GM23338 (cell line): ENCODE results near the gene KXD1. TPM values are rescaled to one million over a fixed set of nuclear protein-coding genes. Genes with fewer than 3 reads are reported as not detected.

Experiments
- ATAC-seq: fragments of 200-7000 bp; cut with Tn5 transposase; 3 replicates; pipeline ENCODE4 v1.9.1; 2020
- DNase-seq: peaks from one replicate; pipeline ENCODE4 v3.0.0-alpha.2; 2015; ENCODE audit warnings: low spot score
- H2AFZ ChIP-seq: fragments of 200-600 bp; sonication (generic); 2 replicates; pipeline ENCODE4 v1.8.0; 2016; ENCODE audit warnings: antibody characterized with exemption, mild to moderate bottlenecking, moderate library complexity
- H3F3A ChIP-seq: fragments of 200-600 bp; sonication (generic); replicated peaks from 2 replicates; pipeline ENCODE4 v1.8.0; 2017; ENCODE audit warnings: antibody characterized with exemption, mixed run types, low read depth
- H3K27ac ChIP-seq: fragments of 200-600 bp; sonication (generic); 2 replicates; pipeline ENCODE4 v1.6.1; 2016; ENCODE audit warnings: low read depth
- H3K27me3 ChIP-seq: fragments of 200-600 bp; sonication (generic); 2 replicates; pipeline ENCODE4 v1.8.0; 2016; ENCODE audit warnings: mild to moderate bottlenecking, mixed run types, moderate library complexity; ENCODE audit not compliant: insufficient read depth
- H3K36me3 ChIP-seq: fragments of 200-600 bp; sonication (generic); 2 replicates; pipeline ENCODE4 v1.8.0; 2016; ENCODE audit warnings: mild to moderate bottlenecking; ENCODE audit not compliant: insufficient read depth
- H3K4me1 ChIP-seq: fragments of 200-600 bp; sonication (generic); 2 replicates; pipeline ENCODE4 v1.8.0; 2016; ENCODE audit warnings: mild to moderate bottlenecking, moderate library complexity; ENCODE audit not compliant: insufficient read depth
- H3K4me2 ChIP-seq: fragments of 200-600 bp; sonication (generic); 2 replicates; pipeline ENCODE4 v1.7.1; 2017; ENCODE audit warnings: mixed run types
- H3K4me3 ChIP-seq: fragments of 200-600 bp; sonication (generic); 2 replicates; pipeline ENCODE4 v1.6.1; 2016; ENCODE audit warnings: mixed run types
- H3K79me2 ChIP-seq: fragments of 200-600 bp; sonication (generic); replicated peaks from 2 replicates; pipeline ENCODE4 v1.8.0; 2017; ENCODE audit warnings: mild to moderate bottlenecking; ENCODE audit not compliant: insufficient read depth
- H3K9me2 ChIP-seq: fragments of 200-600 bp; sonication (generic); 2 replicates; pipeline ENCODE4 v1.8.0; 2017; ENCODE audit not compliant: insufficient read depth
- H4K20me1 ChIP-seq: fragments of 200-600 bp; sonication (generic); replicated peaks from 2 replicates; pipeline ENCODE4 v1.8.0; 2017; ENCODE audit warnings: mild to moderate bottlenecking; ENCODE audit not compliant: insufficient read depth
- H3K27ac Mint-ChIP-seq: 2 replicates; pipeline ENCODE4 v1.8.0; 2020; ENCODE audit warnings: inconsistent platforms, mild to moderate bottlenecking, moderate library complexity, mixed read lengths
- H3K27me3 Mint-ChIP-seq: 3 replicates; pipeline ENCODE4 v1.8.0; 2022; ENCODE audit warnings: low read depth, mild to moderate bottlenecking, moderate library complexity, mixed read lengths, inconsistent platforms; ENCODE audit not compliant: insufficient read depth, poor library complexity
- H3K36me3 Mint-ChIP-seq: 3 replicates; pipeline ENCODE4 v1.8.0; 2021; ENCODE audit warnings: low read depth, mild to moderate bottlenecking, inconsistent platforms, moderate library complexity, mixed read lengths
- H3K4me1 Mint-ChIP-seq: 3 replicates; pipeline ENCODE4 v1.8.0; 2020; ENCODE audit warnings: mild to moderate bottlenecking, inconsistent platforms, mixed read lengths
- H3K4me3 Mint-ChIP-seq: 3 replicates; pipeline ENCODE4 v1.8.0; 2021; ENCODE audit warnings: moderate library complexity, mild to moderate bottlenecking, inconsistent platforms, mixed read lengths
- H3K9me3 Mint-ChIP-seq: 3 replicates; pipeline ENCODE4 v1.8.0; 2020; ENCODE audit warnings: moderate library complexity, mild to moderate bottlenecking, inconsistent platforms, mixed read lengths
- CREB1 ChIP-seq: fragments of 250-450 bp; sonication (Bioruptor Pico); IDR thresholded peaks from 2 replicates; pipeline ENCODE4 v1.5.0; 2020; ENCODE audit warnings: low read depth, mild to moderate bottlenecking, moderate library complexity
- CTCF ChIP-seq, 2 experiments: fragments of 200-600 bp in 1 of 2; sonication (generic) in 1 of 2; conservative IDR thresholded peaks; 2 replicates each; pipeline versions ENCODE4 v1.5.1 to v1.6.1; 2016 to 2017; ENCODE audit warnings: antibody characterized with exemption in 2 of 2, low read depth in 2 of 2, mild to moderate bottlenecking in 2 of 2, moderate library complexity in 1 of 2
- EZH2 ChIP-seq: fragments of 200-600 bp; sonication (generic); IDR thresholded peaks from one replicate; pipeline ENCODE4 v1.8.0; 2017; ENCODE audit warnings: antibody characterized with exemption, mild to moderate bottlenecking, low read depth; ENCODE audit not compliant: unreplicated experiment
- EZH2phosphoT487 ChIP-seq: fragments of 200-600 bp; sonication (generic); IDR thresholded peaks from one replicate; pipeline ENCODE4 v1.8.1; 2018; ENCODE audit warnings: antibody characterized with exemption; ENCODE audit not compliant: unreplicated experiment
- JUNB ChIP-seq: IDR thresholded peaks from one replicate; pipeline ENCODE4 v1.6.1; 2016; ENCODE audit warnings: antibody characterized with exemption; ENCODE audit not compliant: unreplicated experiment
- NANOG ChIP-seq: IDR thresholded peaks from 2 replicates; pipeline ENCODE4 v1.6.1; 2016; ENCODE audit warnings: antibody characterized with exemption, borderline replicate concordance
- STAT1 ChIP-seq: IDR thresholded peaks from one replicate; pipeline ENCODE4 v1.6.1; 2016; ENCODE audit warnings: antibody characterized with exemption; ENCODE audit not compliant: unreplicated experiment
- ZNF114 ChIP-seq: fragments of 250-450 bp; sonication (Bioruptor Pico); IDR thresholded peaks from 2 replicates; pipeline ENCODE4 v1.5.0; 2020; ENCODE audit warnings: mild to moderate bottlenecking, moderate library complexity
- ZNF331 ChIP-seq: fragments of 250-450 bp; sonication (Bioruptor Pico); IDR thresholded peaks from 2 replicates; pipeline ENCODE4 v1.5.0; 2020; ENCODE audit warnings: low read depth, mild to moderate bottlenecking, moderate library complexity
- ZNF462 ChIP-seq: fragments of 250-450 bp; sonication (Bioruptor Pico); IDR thresholded peaks from 2 replicates; pipeline ENCODE4 v1.5.0; 2020; ENCODE audit warnings: mild to moderate bottlenecking, moderate library complexity
- polyA plus RNA-seq: library from polyadenylated mRNA; unstranded; fragments of >200 nt; fragmentation: Nextera tagmentation; extraction: Ambion mirVana; gene quantifications from 2 replicates; pipeline ENCODE4 v1.2.1, GENCODE V29; 2016
- total RNA-seq: library from RNA; depleted of rRNA; stranded (reverse); fragments of >200 nt; shearing (Covaris generic); gene quantifications from 2 replicates; pipeline ENCODE4 v1.2.3, GENCODE V29; 2014
- TF ChIP-seq, protein P1 (sequence below): IDR thresholded peaks from one replicate; pipeline ENCODE4 v1.6.1; 2018; ENCODE audit warnings: antibody characterized with exemption; ENCODE audit not compliant: unreplicated experiment

Gene KXD1
- total and polyA plus RNA-seq, 2 experiments from 2014 or later, result 108 to 164 TPM

DNA sequence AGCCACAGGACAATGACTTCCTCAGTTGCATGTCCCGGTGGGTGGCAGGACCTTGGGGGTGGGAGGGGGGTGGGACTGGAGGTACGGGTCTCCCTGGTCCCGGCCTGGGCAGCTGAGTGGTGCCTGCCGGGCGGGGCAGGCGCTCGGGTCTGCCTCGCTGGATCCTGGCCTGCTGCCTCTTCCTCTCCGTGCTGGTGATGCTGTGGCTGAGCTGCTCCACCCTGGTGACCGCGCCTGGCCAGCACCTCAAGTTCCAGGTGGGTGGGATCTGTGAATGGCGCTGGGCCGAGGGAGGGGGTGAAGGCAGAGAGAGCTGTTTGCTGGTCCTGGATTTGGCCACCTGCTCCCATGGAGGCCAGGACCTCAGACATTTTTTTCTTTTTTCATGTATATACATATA, 60.6 kb downstream of the KXD1 start:
- 0 out of 2 replicates have a peak, but pooled peaks cover 6% of the 10 kb centered on the region for H3K9me2 ChIP-seq
- H3K79me2 ChIP-seq, result no peaks in the 10 kb centered on the region
- H4K20me1 ChIP-seq, result no peaks in the 10 kb centered on the region
- H3K36me3 ChIP-seq, result no peaks in the 10 kb centered on the region
- H3K4me3 Mint-ChIP-seq, result no peak overlapping the region
- H3K4me1 ChIP-seq, result peaks cover 11% of the 10 kb centered on the region; the same call in 1 of the 2 replicates
- H3K4me3 ChIP-seq, result no peak overlapping the region
- H3K27me3 ChIP-seq, result peaks cover 30% of the 10 kb centered on the region
- H3F3A ChIP-seq, result no peaks in the 10 kb centered on the region
- peaks cover 7% of the 10 kb centered on the region for H3K36me3 Mint-ChIP-seq
- ATAC-seq, result no peak
- H3K4me2 ChIP-seq, result no peak overlapping the region
- no peak for TF ChIP-seq ZNF114 (CRISPR knock-in tag)
- TF ChIP-seq ZNF462, result no peak
- TF ChIP-seq JUNB, result no peak
- TF ChIP-seq, protein P1, sequence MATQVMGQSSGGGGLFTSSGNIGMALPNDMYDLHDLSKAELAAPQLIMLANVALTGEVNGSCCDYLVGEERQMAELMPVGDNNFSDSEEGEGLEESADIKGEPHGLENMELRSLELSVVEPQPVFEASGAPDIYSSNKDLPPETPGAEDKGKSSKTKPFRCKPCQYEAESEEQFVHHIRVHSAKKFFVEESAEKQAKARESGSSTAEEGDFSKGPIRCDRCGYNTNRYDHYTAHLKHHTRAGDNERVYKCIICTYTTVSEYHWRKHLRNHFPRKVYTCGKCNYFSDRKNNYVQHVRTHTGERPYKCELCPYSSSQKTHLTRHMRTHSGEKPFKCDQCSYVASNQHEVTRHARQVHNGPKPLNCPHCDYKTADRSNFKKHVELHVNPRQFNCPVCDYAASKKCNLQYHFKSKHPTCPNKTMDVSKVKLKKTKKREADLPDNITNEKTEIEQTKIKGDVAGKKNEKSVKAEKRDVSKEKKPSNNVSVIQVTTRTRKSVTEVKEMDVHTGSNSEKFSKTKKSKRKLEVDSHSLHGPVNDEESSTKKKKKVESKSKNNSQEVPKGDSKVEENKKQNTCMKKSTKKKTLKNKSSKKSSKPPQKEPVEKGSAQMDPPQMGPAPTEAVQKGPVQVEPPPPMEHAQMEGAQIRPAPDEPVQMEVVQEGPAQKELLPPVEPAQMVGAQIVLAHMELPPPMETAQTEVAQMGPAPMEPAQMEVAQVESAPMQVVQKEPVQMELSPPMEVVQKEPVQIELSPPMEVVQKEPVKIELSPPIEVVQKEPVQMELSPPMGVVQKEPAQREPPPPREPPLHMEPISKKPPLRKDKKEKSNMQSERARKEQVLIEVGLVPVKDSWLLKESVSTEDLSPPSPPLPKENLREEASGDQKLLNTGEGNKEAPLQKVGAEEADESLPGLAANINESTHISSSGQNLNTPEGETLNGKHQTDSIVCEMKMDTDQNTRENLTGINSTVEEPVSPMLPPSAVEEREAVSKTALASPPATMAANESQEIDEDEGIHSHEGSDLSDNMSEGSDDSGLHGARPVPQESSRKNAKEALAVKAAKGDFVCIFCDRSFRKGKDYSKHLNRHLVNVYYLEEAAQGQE, result no peak
- no peak for TF ChIP-seq ZNF331 (CRISPR knock-in tag)
- no peak for TF ChIP-seq NANOG
- no peak for TF ChIP-seq STAT1
- TF ChIP-seq EZH2, result no peak
- no peak for TF ChIP-seq EZH2phosphoT487
- TF ChIP-seq CTCF (conservative IDR thresholded peaks at IDR 0.05; ENCODE audit: low read depth in 2 of 2), result no peak
- TF ChIP-seq CREB1, result no peak
- H3K27me3 Mint-ChIP-seq, result peaks cover 32% of the 10 kb centered on the region
- no peak for DNase-seq
- H3K27ac Mint-ChIP-seq, result no peak overlapping the region
- H2AFZ ChIP-seq, result no peak overlapping the region
- H3K4me1 Mint-ChIP-seq, result peaks cover 7% of the 10 kb centered on the region; the same call in 2 of the 3 replicates
- no peak overlapping the region for H3K27ac ChIP-seq
- peaks cover 7% of the 10 kb centered on the region; the same call in 2 of the 3 replicates for H3K9me3 Mint-ChIP-seq
